Panc1 (cell line): ENCODE measurements around the gene IFT172. TPM values are rescaled to one million over a fixed set of nuclear protein-coding genes. Genes with fewer than 3 reads are reported as not detected.

Experiments used
- ATAC-seq: fragments of 200-7000 bp; cut with Tn5 transposase; 2 replicates; pipeline ENCODE4 v1.9.1; 2020; ENCODE audit warnings: mild to moderate bottlenecking, moderate library complexity
- BruUV-seq: library from RNA; stranded (reverse); fragments of 400-500 nt; replicated peaks from 2 replicates; lab custom pipeline; 2021; lab: Mats Ljungman, UMichigan
- CTCF ChIA-PET: fragments of 300-600 bp; sonication (Branson Sonifier 250); formaldehyde crosslinking; loops from one replicate; lab custom pipeline; 2022; ENCODE audit warnings: antibody characterized with exemption; lab: Charles Lee
- POLR2A ChIA-PET: fragments of 300-600 bp; sonication (Branson Sonifier 250); formaldehyde crosslinking; loops from one replicate; lab custom pipeline; 2022; ENCODE audit warnings: antibody characterized with exemption; lab: Charles Lee
- DNase-seq: peaks from one replicate; pipeline ENCODE4 v3.0.0-alpha.2; 2010; ENCODE audit warnings: low read depth, low spot score
- H3K27ac ChIP-seq: 2 replicates; pipeline ENCODE4 v1.5.1; 2011; ENCODE audit warnings: mild to moderate bottlenecking, low read length, inconsistent platforms
- H3K27me3 ChIP-seq: fragments of 200-500 bp; sonication (Bioruptor generic); 2 replicates; pipeline ENCODE4 v1.6.0; 2014; ENCODE audit warnings: low read length, inconsistent platforms; ENCODE audit not compliant: control insufficient read depth, insufficient read depth
- H3K36me3 ChIP-seq: fragments of 200-500 bp; sonication (Bioruptor generic); 2 replicates; pipeline ENCODE4 v1.5.1; 2014; ENCODE audit warnings: inconsistent platforms, mild to moderate bottlenecking, low read length, moderate library complexity; ENCODE audit not compliant: control insufficient read depth, insufficient read depth
- H3K4me1 ChIP-seq: 2 replicates; pipeline ENCODE4 v1.5.1; 2011; ENCODE audit warnings: inconsistent platforms, mild to moderate bottlenecking, low read length, moderate library complexity; ENCODE audit not compliant: control insufficient read depth, insufficient read depth
- H3K4me3 ChIP-seq, 2 experiments: 2 replicates each; pipeline ENCODE4 v1.5.1; 2011 to 2012; ENCODE audit warnings: low read depth in 2 of 2, low read length in 2 of 2, mild to moderate bottlenecking in 2 of 2, inconsistent platforms in 1 of 2, moderate library complexity in 1 of 2
- H3K9me3 ChIP-seq: fragments of 200-500 bp; sonication (Bioruptor generic); 2 replicates; pipeline ENCODE4 v1.5.1; 2014; ENCODE audit warnings: low read depth, mild to moderate bottlenecking, inconsistent platforms, low read length, moderate library complexity; ENCODE audit not compliant: control insufficient read depth, insufficient read depth
- POLR2AphosphoS5 ChIP-seq: IDR thresholded peaks from 2 replicates; pipeline ENCODE4 v1.6.1; 2012; ENCODE audit warnings: mild to moderate bottlenecking, low read depth, low read length, moderate library complexity
- REST ChIP-seq, 2 experiments: IDR thresholded peaks; 2 replicates each; pipeline ENCODE4 v1.6.1; 2011 to 2012; ENCODE audit warnings: low read depth in 2 of 2, control low read depth in 1 of 2, low read length in 1 of 2, mild to moderate bottlenecking in 1 of 2, moderate library complexity in 1 of 2; ENCODE audit not compliant: insufficient read depth in 1 of 2
- SIN3A ChIP-seq: IDR thresholded peaks from 2 replicates; pipeline ENCODE4 v1.6.1; 2012; ENCODE audit warnings: low read depth, mild to moderate bottlenecking, low read length, moderate library complexity, borderline replicate concordance; ENCODE audit not compliant: insufficient read depth
- TCF7L2 ChIP-seq: IDR thresholded peaks from 2 replicates; pipeline ENCODE4 v1.6.1; 2011; ENCODE audit warnings: mild to moderate bottlenecking, low read depth, low read length, inconsistent platforms
- in situ Hi-C: cut with HindIII; loops from 2 replicates; pipeline ENCODE4 v1.10.0; 2016; ENCODE audit warnings: low sequenced_read_pairs, low pct_unique_long_range_greater_than_20kb
- intact Hi-C: fragments of 100-400 bp; cut with micrococcal nuclease; formaldehyde crosslinking; loops from one replicate; pipeline ENCODE4 v1.10.0; 2022; ENCODE audit not compliant: unreplicated experiment
- total RNA-seq: library from RNA; stranded (reverse); gene quantifications from one replicate; pipeline ENCODE4 v1.2.1, GENCODE V29; 2021; ENCODE audit not compliant: unreplicated experiment
- TF ChIP-seq, protein P1 (sequence below): fragments of 450-650 bp; IDR thresholded peaks from 2 replicates; pipeline ENCODE4 v1.5.1; 2017; ENCODE audit warnings: mild to moderate bottlenecking

The IFT172 gene
- total RNA-seq, 1 experiment from 2014 or later, result 16.7 TPM

DNA sequence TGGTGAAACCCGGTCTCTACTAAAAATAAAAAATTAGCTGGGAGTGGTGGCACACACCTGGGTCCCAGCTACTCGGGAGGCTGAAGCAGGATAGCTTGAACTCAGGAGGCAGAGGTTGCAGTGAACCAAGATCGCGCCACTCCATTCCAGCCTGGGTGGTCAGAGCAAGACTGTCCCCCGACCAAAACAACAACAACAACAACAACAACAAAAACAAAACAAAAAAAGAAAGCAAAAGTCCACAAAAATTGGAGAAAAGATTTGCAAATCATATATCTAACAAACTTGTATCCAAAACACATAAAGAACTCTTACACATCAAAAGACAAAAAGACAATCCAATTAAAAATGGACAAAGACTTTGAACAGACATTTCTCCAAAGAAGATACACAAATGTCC lies 90.6 kb downstream of the IFT172 start:
- TF ChIP-seq POLR2AphosphoS5, result no peak
- TF ChIP-seq, protein P1, sequence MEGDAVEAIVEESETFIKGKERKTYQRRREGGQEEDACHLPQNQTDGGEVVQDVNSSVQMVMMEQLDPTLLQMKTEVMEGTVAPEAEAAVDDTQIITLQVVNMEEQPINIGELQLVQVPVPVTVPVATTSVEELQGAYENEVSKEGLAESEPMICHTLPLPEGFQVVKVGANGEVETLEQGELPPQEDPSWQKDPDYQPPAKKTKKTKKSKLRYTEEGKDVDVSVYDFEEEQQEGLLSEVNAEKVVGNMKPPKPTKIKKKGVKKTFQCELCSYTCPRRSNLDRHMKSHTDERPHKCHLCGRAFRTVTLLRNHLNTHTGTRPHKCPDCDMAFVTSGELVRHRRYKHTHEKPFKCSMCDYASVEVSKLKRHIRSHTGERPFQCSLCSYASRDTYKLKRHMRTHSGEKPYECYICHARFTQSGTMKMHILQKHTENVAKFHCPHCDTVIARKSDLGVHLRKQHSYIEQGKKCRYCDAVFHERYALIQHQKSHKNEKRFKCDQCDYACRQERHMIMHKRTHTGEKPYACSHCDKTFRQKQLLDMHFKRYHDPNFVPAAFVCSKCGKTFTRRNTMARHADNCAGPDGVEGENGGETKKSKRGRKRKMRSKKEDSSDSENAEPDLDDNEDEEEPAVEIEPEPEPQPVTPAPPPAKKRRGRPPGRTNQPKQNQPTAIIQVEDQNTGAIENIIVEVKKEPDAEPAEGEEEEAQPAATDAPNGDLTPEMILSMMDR, result no peak
- TF ChIP-seq TCF7L2, result no peak
- no peak for TF ChIP-seq SIN3A
- no peak for TF ChIP-seq REST (IDR thresholded peaks at IDR 0.05; ENCODE audit: insufficient read depth in 1 of 2, low read depth in 2 of 2, low read length in 1 of 2)
- BruUV-seq, result no TSS peak
- no peak for DNase-seq
- intact Hi-C loops, result no loop called here
- ATAC-seq, result no peak
- Histone ChIP-seq H3K27me3 (no peaks in the 10 kb centered on the region), H3K36me3 (no peaks in the 10 kb centered on the region), H3K27ac (no peak overlapping the region), H3K9me3 (no peaks in the 10 kb centered on the region), H3K4me1 (no peaks in the 10 kb centered on the region), H3K4me3 (no peak overlapping the region)
- ChIA-PET CTCF (no interaction called here), POLR2A (no interaction called here)
- in situ Hi-C loops, result no loop called here

Other genes with a start within 250 kb of the IFT172 start
- 0.59 TPM for gene SLC30A3, start 226.7 kb downstream of the IFT172 start, total RNA-seq
- not detected for gene DNAJC5G, start 214.3 kb downstream of the IFT172 start, total RNA-seq
- 0.21 TPM for gene TRIM54, start 207.3 kb downstream of the IFT172 start, total RNA-seq
- 4.4 TPM for gene UCN, start 181.3 kb downstream of the IFT172 start, total RNA-seq
- 89.5 TPM for gene MPV17, start 166.6 kb downstream of the IFT172 start, total RNA-seq
- gene GTF3C2, start 133.0 kb downstream of the IFT172 start, total RNA-seq, result 77.7 TPM
- 57.2 TPM for gene EIF2B4, start 119.4 kb downstream of the IFT172 start, total RNA-seq
- gene SNX17, start 119.1 kb downstream of the IFT172 start, total RNA-seq, result 116 TPM
- gene ZNF513, start 109.0 kb downstream of the IFT172 start, total RNA-seq, result 25.3 TPM
- gene PPM1G, start 80.2 kb downstream of the IFT172 start, total RNA-seq, result 115 TPM
- gene NRBP1, start 61.1 kb downstream of the IFT172 start, total RNA-seq, result 103 TPM
- gene KRTCAP3, start 47.4 kb downstream of the IFT172 start, total RNA-seq, result 1.9 TPM
- gene FNDC4, start 5.5 kb upstream of the IFT172 start, total RNA-seq, result 1.3 TPM
- gene GCKR, start 7.1 kb upstream of the IFT172 start, total RNA-seq, result 0.33 TPM
- gene ZNF512, start 93.3 kb upstream of the IFT172 start, total RNA-seq, result 12.8 TPM
- 5.9 TPM for gene CCDC121, start 139.3 kb upstream of the IFT172 start, total RNA-seq
- gene GPN1, start 139.3 kb upstream of the IFT172 start, total RNA-seq, result 37.2 TPM
- 22.4 TPM for gene SUPT7L, start 173.9 kb upstream of the IFT172 start, total RNA-seq
- gene SLC4A1AP, start 174.1 kb upstream of the IFT172 start, total RNA-seq, result 22.2 TPM